Forelimb muscle (tissue), 1 donor: ENCODE results near the gene HS6ST3. TPM values are rescaled to one million over a fixed set of nuclear protein-coding genes. Genes with fewer than 3 reads are reported as not detected.

Experiments used
- DNase-seq: peaks from one replicate; pipeline ENCODE4 v3.0.0-alpha.2; 2013; ENCODE audit warnings: low read depth
- polyA plus RNA-seq: library from polyadenylated mRNA; unstranded; fragments of 120-200 nt; gene quantifications from one replicate; pipeline ENCODE4 v1.2.1, GENCODE V29; 2013; ENCODE audit not compliant: insufficient read length

HS6ST3 gene
- polyA plus RNA-seq, 1 donor: 0.18 TPM

GRCh38 chr13:96785986-96786385, 696.1 kb downstream of the HS6ST3 start:
- DNase-seq: no peak

- no peak for DNase-seq
These were observed 702.3 kb downstream of the HS6ST3 start for GRCh38 chr13:96792188-96792587.

GRCh38 chr13:96792736-96793403, 703.0 kb downstream of the HS6ST3 start:
- DNase-seq: no peak

GRCh38 chr13:96793404-96793755, 703.5 kb downstream of the HS6ST3 start:
- DNase-seq: no peak

- no peak for DNase-seq
These were observed 704.8 kb downstream of the HS6ST3 start for GRCh38 chr13:96794669-96795068.

- no peak for DNase-seq
These were observed 705.8 kb downstream of the HS6ST3 start for GRCh38 chr13:96795670-96796069.

- DNase-seq: no peak
These were observed 706.3 kb downstream of the HS6ST3 start for GRCh38 chr13:96796091-96796633.

- no peak for DNase-seq
These were observed 707.2 kb downstream of the HS6ST3 start for GRCh38 chr13:96797136-96797535.

- no peak for DNase-seq
These were observed 713.7 kb downstream of the HS6ST3 start for GRCh38 chr13:96803456-96804100.

GRCh38 chr13:96804174-96804573, 714.3 kb downstream of the HS6ST3 start:
- no peak for DNase-seq

GRCh38 chr13:96806746-96807145, 716.8 kb downstream of the HS6ST3 start:
- DNase-seq: no peak

- no peak for DNase-seq
These were observed 719.6 kb downstream of the HS6ST3 start for GRCh38 chr13:96809366-96810096.

- DNase-seq: no peak
These were observed 720.2 kb downstream of the HS6ST3 start for GRCh38 chr13:96810104-96810503.

GRCh38 chr13:96811049-96811448, 721.1 kb downstream of the HS6ST3 start:
- DNase-seq: no peak

GRCh38 chr13:96816261-96816660, 726.4 kb downstream of the HS6ST3 start:
- no peak for DNase-seq

GRCh38 chr13:96816874-96817273, 727.0 kb downstream of the HS6ST3 start:
- DNase-seq: no peak

GRCh38 chr13:96817336-96817941, 727.5 kb downstream of the HS6ST3 start:
- no peak for DNase-seq

GRCh38 chr13:96819375-96819774, 729.5 kb downstream of the HS6ST3 start:
- DNase-seq: no peak

GRCh38 chr13:96821381-96821780, 731.5 kb downstream of the HS6ST3 start:
- DNase-seq: no peak

- DNase-seq: no peak
These were observed 732.1 kb downstream of the HS6ST3 start for GRCh38 chr13:96821971-96822370.

- DNase-seq: no peak
These were observed 733.0 kb downstream of the HS6ST3 start for GRCh38 chr13:96822895-96823294.

GRCh38 chr13:96824140-96824539, 734.2 kb downstream of the HS6ST3 start:
- no peak for DNase-seq
